Mucosa of rectum (tissue), 2 donors: ENCODE measurements around the gene SS18L1.

ENCODE experiments used
- H3K27ac ChIP-seq, 2 donors: one replicate each; pipeline ENCODE4 v1.7.0; 2013; ENCODE audit warnings: inconsistent platforms in 2 of 2, low read depth in 2 of 2, low read length in 2 of 2
- H3K27me3 ChIP-seq, 2 donors: one replicate each; pipeline ENCODE4 v1.7.0; 2013; ENCODE audit warnings: low read length in 2 of 2; ENCODE audit not compliant: control insufficient read depth in 2 of 2, insufficient read depth in 2 of 2
- H3K36me3 ChIP-seq, 2 donors: one replicate each; pipeline ENCODE4 v1.7.0; 2013; ENCODE audit warnings: low read length in 2 of 2; ENCODE audit not compliant: control insufficient read depth in 2 of 2, insufficient read depth in 2 of 2
- H3K4me1 ChIP-seq, 2 donors: one replicate each; pipeline ENCODE4 v1.7.0; 2013; ENCODE audit warnings: low read length in 2 of 2, mild to moderate bottlenecking in 1 of 2; ENCODE audit not compliant: control insufficient read depth in 2 of 2, insufficient read depth in 2 of 2
- H3K4me3 ChIP-seq, 2 donors: one replicate each; pipeline ENCODE4 v1.7.0; 2013; ENCODE audit warnings: low read length in 2 of 2
- H3K9ac ChIP-seq, 2 donors: one replicate each; pipeline ENCODE4 v1.7.0; 2013; ENCODE audit warnings: low read length in 2 of 2, low read depth in 1 of 2, mild to moderate bottlenecking in 1 of 2
- H3K9me3 ChIP-seq, 2 donors: one replicate each; pipeline ENCODE4 v1.7.0; 2013; ENCODE audit warnings: low read length in 2 of 2; ENCODE audit not compliant: control insufficient read depth in 2 of 2
- donor health status: healthy.
- donor health status: Normal muscosa, but diverticular disease.

The SS18L1 gene

GRCh38 chr20:62143081-62143956 lies at the start of gene SS18L1, which contains the start of gene PSMA7:
TSS of gene SS18L1 (plus strand) at chr20:62143769. CDS start at chr20:62143821, 52 bp downstream.
TSS of gene PSMA7 (minus strand) at chr20:62143394. CDS start at chr20:62143303, 91 bp downstream.
- H3K9me3 ChIP-seq: no peaks in the 10 kb centered on the region
- peak within 1 kb of the TSS; percentile 88 to 92 for H3K27ac ChIP-seq
- H3K9ac ChIP-seq: peak within 1 kb of the TSS; percentile 61 to 84
- H3K36me3 ChIP-seq: peaks cover 18 to 25% of the 10 kb centered on the region in 2 donors
- peak within 1 kb of the TSS; percentile 69 to 81 for H3K4me3 ChIP-seq
- H3K27me3 ChIP-seq: no peaks in the 10 kb centered on the region
- H3K4me1 ChIP-seq: peaks cover 20 to 26% of the 10 kb centered on the region in 2 donors

GRCh38 chr20:62096421-62097380 lies 46.9 kb upstream of the SS18L1 start:
- H3K4me3 ChIP-seq: no peak overlapping the region
- H3K27ac ChIP-seq: no peak overlapping the region
- no peaks in the 10 kb centered on the region for H3K9me3 ChIP-seq
- no peak overlapping the region for H3K9ac ChIP-seq
- H3K27me3 ChIP-seq: no peaks in the 10 kb centered on the region
- no peaks in the 10 kb centered on the region for H3K4me1 ChIP-seq
- H3K36me3 ChIP-seq: no peaks in the 10 kb centered on the region

- Histone ChIP-seq H3K9ac (no peak overlapping the region), H3K27me3 (no peaks in the 10 kb centered on the region), H3K4me1 (no peaks in the 10 kb centered on the region)
Measured at GRCh38 chr20:62097881-62098407, 45.6 kb upstream of the SS18L1 start.

GRCh38 chr20:62101078-62101477 lies 42.5 kb upstream of the SS18L1 start:
- H3K9me3 ChIP-seq: no peaks in the 10 kb centered on the region
- H3K36me3 ChIP-seq: no peaks in the 10 kb centered on the region
- H3K27me3 ChIP-seq: no peaks in the 10 kb centered on the region
- H3K9ac ChIP-seq: no peak overlapping the region
- no peak overlapping the region for H3K27ac ChIP-seq
- H3K4me1 ChIP-seq: peaks cover 4% of the 10 kb centered on the region in 2 donors
- no peak overlapping the region for H3K4me3 ChIP-seq

More at GRCh38 chr20:62097881-62098407, 45.6 kb upstream of the SS18L1 start:
- Histone ChIP-seq H3K9me3 (no peaks in the 10 kb centered on the region), H3K4me3 (no peak overlapping the region), H3K27ac (no peak overlapping the region), H3K36me3 (no peaks in the 10 kb centered on the region)

GRCh38 chr20:62103508-62104233 lies 39.9 kb upstream of the SS18L1 start:
- Histone ChIP-seq H3K9me3 (peaks cover 5 to 8% of the 10 kb centered on the region in 2 donors), H3K36me3 (no peaks in the 10 kb centered on the region), H3K4me1 (peaks cover 4% of the 10 kb centered on the region in 2 donors), H3K27me3 (no peaks in the 10 kb centered on the region), H3K9ac (no peak overlapping the region), H3K27ac (no peak overlapping the region), H3K4me3 (no peak overlapping the region)

- Histone ChIP-seq H3K4me3 (no peak overlapping the region), H3K36me3 (no peaks in the 10 kb centered on the region), H3K9me3 (peaks cover 8 to 9% of the 10 kb centered on the region in 2 donors), H3K9ac (no peak overlapping the region), H3K4me1 (peaks cover 4% of the 10 kb centered on the region in 2 donors), H3K27ac (no peak overlapping the region), H3K27me3 (no peaks in the 10 kb centered on the region)
Measured at GRCh38 chr20:62104234-62104789, 39.3 kb upstream of the SS18L1 start.

- Histone ChIP-seq H3K4me1 (peaks cover 4% of the 10 kb centered on the region in 2 donors), H3K27me3 (no peaks in the 10 kb centered on the region), H3K9ac (peak overlapping the region in 1 of 2 donors; percentile 37), H3K9me3 (peaks cover 9 to 12% of the 10 kb centered on the region in 2 donors), H3K36me3 (no peaks in the 10 kb centered on the region), H3K4me3 (no peak overlapping the region), H3K27ac (peak overlapping the region in 1 of 2 donors; percentile 2)
Measured at GRCh38 chr20:62104791-62105345, 38.7 kb upstream of the SS18L1 start.

GRCh38 chr20:62105592-62105991 lies 38.0 kb upstream of the SS18L1 start:
- no peaks in the 10 kb centered on the region for H3K36me3 ChIP-seq
- H3K4me3 ChIP-seq: no peak overlapping the region
- peaks cover 4% of the 10 kb centered on the region in 2 donors for H3K4me1 ChIP-seq
- no peak overlapping the region for H3K9ac ChIP-seq
- no peak overlapping the region for H3K27ac ChIP-seq
- no peaks in the 10 kb centered on the region for H3K27me3 ChIP-seq
- H3K9me3 ChIP-seq: peaks cover 12 to 14% of the 10 kb centered on the region in 2 donors

GRCh38 chr20:62111148-62111547 lies 32.4 kb upstream of the SS18L1 start:
- Histone ChIP-seq H3K9me3 (peaks cover 21% of the 10 kb centered on the region in 2 donors), H3K36me3 (no peaks in the 10 kb centered on the region), H3K9ac (no peak overlapping the region), H3K4me3 (no peak overlapping the region), H3K4me1 (no peaks in the 10 kb centered on the region), H3K27ac (no peak overlapping the region), H3K27me3 (no peaks in the 10 kb centered on the region)
